A549 (cell line): ENCODE data around the gene RSPH6A.

Experiments used
- KDM1A ChIP-seq: fragments of 200-600 bp; sonication (generic); IDR thresholded peaks from 2 replicates; pipeline ENCODE4 v1.6.1; 2016; ENCODE audit warnings: low read depth, mild to moderate bottlenecking
- POLR2A ChIP-seq: IDR thresholded peaks from 2 replicates; pipeline ENCODE4 v1.6.1; 2012; ENCODE audit warnings: mild to moderate bottlenecking, low read length
- TF ChIP-seq, protein P1 (sequence below): fragments of 200-600 bp; sonication (generic); IDR thresholded peaks from 2 replicates; pipeline ENCODE4 v1.6.1; 2016; ENCODE audit warnings: antibody characterized with exemption, mild to moderate bottlenecking, moderate library complexity
- TF ChIP-seq, protein P2 (sequence below): fragments of >200 bp; sonication (Bioruptor Twin); formaldehyde crosslinking; IDR thresholded peaks from 3 replicates; pipeline ENCODE4 v1.6.1; 2016
- TF ChIP-seq, protein P3 (sequence below): fragments of 150-350 bp; IDR thresholded peaks from 2 replicates; pipeline ENCODE4 v1.6.1; 2014; ENCODE audit warnings: low read depth, mild to moderate bottlenecking, low read length
- TF ChIP-seq, protein P4 (sequence below): fragments of >200 bp; sonication (Bioruptor Twin); formaldehyde crosslinking; IDR thresholded peaks from 3 replicates; pipeline ENCODE4 v1.5.1; 2016

DNA sequence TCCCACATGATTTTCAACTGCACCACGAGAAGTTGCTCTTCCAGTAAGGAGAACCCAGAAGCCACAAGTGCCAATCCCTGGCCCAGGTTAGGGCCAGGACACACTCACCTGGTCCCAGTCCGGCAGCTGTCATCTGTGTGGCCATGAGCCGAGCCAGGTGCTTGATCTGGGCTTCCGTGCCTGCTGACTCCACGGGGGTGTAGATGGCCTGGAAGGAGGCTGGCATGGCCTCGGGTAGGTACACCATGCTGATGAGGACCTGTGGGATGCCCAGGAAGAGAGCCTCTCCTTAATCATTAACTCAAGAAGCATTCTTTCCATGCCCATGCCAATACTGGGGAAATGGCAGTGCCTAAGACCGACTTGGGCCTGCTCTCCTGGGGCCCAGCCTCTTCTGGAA lies 19.9 kb upstream of the RSPH6A start:
- TF ChIP-seq POLR2A = no peak
- TF ChIP-seq, protein P1, sequence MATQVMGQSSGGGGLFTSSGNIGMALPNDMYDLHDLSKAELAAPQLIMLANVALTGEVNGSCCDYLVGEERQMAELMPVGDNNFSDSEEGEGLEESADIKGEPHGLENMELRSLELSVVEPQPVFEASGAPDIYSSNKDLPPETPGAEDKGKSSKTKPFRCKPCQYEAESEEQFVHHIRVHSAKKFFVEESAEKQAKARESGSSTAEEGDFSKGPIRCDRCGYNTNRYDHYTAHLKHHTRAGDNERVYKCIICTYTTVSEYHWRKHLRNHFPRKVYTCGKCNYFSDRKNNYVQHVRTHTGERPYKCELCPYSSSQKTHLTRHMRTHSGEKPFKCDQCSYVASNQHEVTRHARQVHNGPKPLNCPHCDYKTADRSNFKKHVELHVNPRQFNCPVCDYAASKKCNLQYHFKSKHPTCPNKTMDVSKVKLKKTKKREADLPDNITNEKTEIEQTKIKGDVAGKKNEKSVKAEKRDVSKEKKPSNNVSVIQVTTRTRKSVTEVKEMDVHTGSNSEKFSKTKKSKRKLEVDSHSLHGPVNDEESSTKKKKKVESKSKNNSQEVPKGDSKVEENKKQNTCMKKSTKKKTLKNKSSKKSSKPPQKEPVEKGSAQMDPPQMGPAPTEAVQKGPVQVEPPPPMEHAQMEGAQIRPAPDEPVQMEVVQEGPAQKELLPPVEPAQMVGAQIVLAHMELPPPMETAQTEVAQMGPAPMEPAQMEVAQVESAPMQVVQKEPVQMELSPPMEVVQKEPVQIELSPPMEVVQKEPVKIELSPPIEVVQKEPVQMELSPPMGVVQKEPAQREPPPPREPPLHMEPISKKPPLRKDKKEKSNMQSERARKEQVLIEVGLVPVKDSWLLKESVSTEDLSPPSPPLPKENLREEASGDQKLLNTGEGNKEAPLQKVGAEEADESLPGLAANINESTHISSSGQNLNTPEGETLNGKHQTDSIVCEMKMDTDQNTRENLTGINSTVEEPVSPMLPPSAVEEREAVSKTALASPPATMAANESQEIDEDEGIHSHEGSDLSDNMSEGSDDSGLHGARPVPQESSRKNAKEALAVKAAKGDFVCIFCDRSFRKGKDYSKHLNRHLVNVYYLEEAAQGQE = no peak
- TF ChIP-seq, protein P2, sequence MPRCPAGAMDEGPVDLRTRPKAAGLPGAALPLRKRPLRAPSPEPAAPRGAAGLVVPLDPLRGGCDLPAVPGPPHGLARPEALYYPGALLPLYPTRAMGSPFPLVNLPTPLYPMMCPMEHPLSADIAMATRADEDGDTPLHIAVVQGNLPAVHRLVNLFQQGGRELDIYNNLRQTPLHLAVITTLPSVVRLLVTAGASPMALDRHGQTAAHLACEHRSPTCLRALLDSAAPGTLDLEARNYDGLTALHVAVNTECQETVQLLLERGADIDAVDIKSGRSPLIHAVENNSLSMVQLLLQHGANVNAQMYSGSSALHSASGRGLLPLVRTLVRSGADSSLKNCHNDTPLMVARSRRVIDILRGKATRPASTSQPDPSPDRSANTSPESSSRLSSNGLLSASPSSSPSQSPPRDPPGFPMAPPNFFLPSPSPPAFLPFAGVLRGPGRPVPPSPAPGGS = no peak
- TF ChIP-seq, protein P3, sequence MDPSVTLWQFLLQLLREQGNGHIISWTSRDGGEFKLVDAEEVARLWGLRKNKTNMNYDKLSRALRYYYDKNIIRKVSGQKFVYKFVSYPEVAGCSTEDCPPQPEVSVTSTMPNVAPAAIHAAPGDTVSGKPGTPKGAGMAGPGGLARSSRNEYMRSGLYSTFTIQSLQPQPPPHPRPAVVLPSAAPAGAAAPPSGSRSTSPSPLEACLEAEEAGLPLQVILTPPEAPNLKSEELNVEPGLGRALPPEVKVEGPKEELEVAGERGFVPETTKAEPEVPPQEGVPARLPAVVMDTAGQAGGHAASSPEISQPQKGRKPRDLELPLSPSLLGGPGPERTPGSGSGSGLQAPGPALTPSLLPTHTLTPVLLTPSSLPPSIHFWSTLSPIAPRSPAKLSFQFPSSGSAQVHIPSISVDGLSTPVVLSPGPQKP = no peak
- TF ChIP-seq KDM1A = no peak
- TF ChIP-seq, protein P4, sequence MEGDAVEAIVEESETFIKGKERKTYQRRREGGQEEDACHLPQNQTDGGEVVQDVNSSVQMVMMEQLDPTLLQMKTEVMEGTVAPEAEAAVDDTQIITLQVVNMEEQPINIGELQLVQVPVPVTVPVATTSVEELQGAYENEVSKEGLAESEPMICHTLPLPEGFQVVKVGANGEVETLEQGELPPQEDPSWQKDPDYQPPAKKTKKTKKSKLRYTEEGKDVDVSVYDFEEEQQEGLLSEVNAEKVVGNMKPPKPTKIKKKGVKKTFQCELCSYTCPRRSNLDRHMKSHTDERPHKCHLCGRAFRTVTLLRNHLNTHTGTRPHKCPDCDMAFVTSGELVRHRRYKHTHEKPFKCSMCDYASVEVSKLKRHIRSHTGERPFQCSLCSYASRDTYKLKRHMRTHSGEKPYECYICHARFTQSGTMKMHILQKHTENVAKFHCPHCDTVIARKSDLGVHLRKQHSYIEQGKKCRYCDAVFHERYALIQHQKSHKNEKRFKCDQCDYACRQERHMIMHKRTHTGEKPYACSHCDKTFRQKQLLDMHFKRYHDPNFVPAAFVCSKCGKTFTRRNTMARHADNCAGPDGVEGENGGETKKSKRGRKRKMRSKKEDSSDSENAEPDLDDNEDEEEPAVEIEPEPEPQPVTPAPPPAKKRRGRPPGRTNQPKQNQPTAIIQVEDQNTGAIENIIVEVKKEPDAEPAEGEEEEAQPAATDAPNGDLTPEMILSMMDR = no peak
